ENCODE measurements around the gene DCTN3. TPM values are rescaled to one million over a fixed set of nuclear protein-coding genes. Genes with fewer than 3 reads are reported as not detected.

Gene DCTN3
- total RNA-seq, 1 donor from 2014 or later = 105 TPM

DNA sequence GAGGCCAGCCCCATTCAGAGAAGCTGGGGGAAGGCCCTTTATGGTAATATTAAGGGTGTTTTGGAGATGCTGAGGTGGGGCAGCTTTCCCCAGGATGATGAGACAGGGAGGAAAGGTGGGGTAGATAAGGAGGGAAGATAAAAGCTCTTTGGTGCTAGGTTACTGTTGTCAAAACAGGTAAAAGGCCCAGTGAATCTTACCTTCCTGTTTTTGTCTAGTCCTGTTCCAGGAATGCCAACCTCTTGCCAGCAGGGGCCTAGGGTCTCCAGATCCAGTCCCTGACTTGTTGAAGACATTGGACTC is 43.0 kb upstream of the DCTN3 start:
- TF ChIP-seq, protein P1, sequence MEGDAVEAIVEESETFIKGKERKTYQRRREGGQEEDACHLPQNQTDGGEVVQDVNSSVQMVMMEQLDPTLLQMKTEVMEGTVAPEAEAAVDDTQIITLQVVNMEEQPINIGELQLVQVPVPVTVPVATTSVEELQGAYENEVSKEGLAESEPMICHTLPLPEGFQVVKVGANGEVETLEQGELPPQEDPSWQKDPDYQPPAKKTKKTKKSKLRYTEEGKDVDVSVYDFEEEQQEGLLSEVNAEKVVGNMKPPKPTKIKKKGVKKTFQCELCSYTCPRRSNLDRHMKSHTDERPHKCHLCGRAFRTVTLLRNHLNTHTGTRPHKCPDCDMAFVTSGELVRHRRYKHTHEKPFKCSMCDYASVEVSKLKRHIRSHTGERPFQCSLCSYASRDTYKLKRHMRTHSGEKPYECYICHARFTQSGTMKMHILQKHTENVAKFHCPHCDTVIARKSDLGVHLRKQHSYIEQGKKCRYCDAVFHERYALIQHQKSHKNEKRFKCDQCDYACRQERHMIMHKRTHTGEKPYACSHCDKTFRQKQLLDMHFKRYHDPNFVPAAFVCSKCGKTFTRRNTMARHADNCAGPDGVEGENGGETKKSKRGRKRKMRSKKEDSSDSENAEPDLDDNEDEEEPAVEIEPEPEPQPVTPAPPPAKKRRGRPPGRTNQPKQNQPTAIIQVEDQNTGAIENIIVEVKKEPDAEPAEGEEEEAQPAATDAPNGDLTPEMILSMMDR (IDR thresholded peaks at IDR 0.05) = no peak
- no peaks in the 10 kb centered on the region for H3K9me3 Mint-ChIP-seq (ENCODE audit: unreplicated experiment)
- H3K27me3 Mint-ChIP-seq (ENCODE audit: unreplicated experiment) = no peaks in the 10 kb centered on the region
- DNase-seq (ENCODE audit: extremely low spot score, unreplicated experiment) = no peak
- H3K4me1 Mint-ChIP-seq (ENCODE audit: unreplicated experiment) = peaks cover 11% of the 10 kb centered on the region
- H3K4me3 Mint-ChIP-seq (ENCODE audit: unreplicated experiment) = no peak overlapping the region
- peaks cover 2% of the 10 kb centered on the region for H3K36me3 Mint-ChIP-seq (ENCODE audit: unreplicated experiment)
- no peak overlapping the region for H3K27ac Mint-ChIP-seq (ENCODE audit: unreplicated experiment)

DNA sequence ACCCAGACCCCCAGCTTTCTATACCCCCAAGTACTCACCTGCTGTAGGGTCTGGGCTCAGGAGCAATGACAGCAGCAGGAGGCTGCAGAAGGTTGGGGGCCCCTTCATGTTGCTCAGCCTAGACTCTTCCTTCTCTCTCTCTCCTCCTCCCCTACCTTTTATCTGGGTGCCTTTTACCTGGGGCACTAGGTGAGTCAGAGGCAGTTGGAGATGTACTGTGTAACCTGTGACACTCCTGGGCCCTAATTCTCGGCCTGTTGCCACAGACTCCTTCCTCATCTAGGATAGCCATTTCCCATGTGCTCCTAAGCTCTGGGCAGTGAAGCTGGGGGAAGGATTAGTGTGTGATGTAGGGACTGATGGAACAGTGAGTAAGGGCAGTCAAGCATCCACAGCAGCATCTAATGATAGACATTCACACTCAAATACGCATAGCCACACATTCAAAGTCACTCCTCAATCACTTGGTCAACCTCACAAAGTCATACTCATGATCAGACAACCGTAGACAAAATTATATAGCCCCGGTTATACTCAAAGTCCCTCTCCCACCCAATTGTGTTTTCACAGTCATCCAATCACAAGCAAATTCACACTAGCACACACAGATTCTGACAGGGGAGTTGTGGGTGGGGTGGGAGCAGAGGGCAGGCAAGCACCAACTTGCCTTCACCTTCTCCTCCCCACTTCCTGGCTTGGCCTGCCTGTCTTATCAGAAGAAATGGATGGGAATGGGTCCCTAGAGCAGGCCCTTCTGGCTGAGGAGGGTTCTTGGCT is 42.4 kb upstream of the DCTN3 start, which contains the start of gene CCL27:
CCL27 (minus strand) TSS at position 132 of the 777 bp plus-strand sequence; CDS start at position 108, 24 bp downstream.
- TF ChIP-seq, protein P1 (IDR thresholded peaks at IDR 0.05) = no peak
- no peaks in the 10 kb centered on the region for H3K9me3 Mint-ChIP-seq (ENCODE audit: unreplicated experiment)
- no peak within 1 kb of the TSS for H3K4me3 Mint-ChIP-seq (ENCODE audit: unreplicated experiment)
- peaks cover 2% of the 10 kb centered on the region for H3K36me3 Mint-ChIP-seq (ENCODE audit: unreplicated experiment)
- H3K27me3 Mint-ChIP-seq (ENCODE audit: unreplicated experiment) = no peaks in the 10 kb centered on the region
- no peak for DNase-seq (ENCODE audit: extremely low spot score, unreplicated experiment)
- H3K4me1 Mint-ChIP-seq (ENCODE audit: unreplicated experiment) = peaks cover 11% of the 10 kb centered on the region
- H3K27ac Mint-ChIP-seq (ENCODE audit: unreplicated experiment) = no peak within 1 kb of the TSS

DNA sequence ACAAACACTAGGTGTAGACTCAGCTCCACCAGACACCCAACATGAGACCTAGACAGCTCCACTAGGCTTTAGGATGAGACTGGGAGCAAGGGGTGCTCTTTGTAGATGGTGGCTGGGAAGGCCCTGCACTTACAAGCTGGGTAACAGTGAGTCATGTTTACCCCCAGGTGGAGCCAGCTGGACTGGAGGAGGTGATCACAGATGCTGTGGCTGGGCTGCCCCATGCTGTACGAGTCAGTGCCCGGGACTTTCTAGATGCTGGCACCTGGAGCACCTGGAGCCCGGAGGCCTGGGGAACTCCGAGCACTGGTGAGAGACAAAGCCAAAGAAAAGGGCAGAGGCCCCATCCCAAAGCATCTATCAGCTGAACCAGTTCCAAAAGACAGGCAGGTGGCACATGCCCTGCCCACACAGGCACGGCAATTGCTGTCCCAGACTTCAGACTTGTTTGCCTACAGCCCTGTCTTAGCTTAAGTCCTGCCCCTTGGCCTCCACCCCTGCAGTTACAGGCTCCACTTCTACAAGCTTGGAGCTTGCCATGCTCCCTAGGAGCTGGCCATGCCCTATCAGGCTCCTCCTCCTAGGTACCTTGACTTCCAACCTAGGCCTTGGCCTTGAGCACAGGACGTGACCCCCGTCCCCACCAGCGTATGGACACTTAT is 39.4 kb upstream of the DCTN3 start:
- Mint-ChIP-seq H3K9me3 (ENCODE audit: unreplicated experiment) (no peaks in the 10 kb centered on the region), H3K4me3 (ENCODE audit: unreplicated experiment) (no peak overlapping the region), H3K27me3 (ENCODE audit: unreplicated experiment) (no peaks in the 10 kb centered on the region), H3K36me3 (ENCODE audit: unreplicated experiment) (no peaks in the 10 kb centered on the region), H3K27ac (ENCODE audit: unreplicated experiment) (no peak overlapping the region), H3K4me1 (ENCODE audit: unreplicated experiment) (peaks cover 13% of the 10 kb centered on the region)
- TF ChIP-seq, protein P1 (IDR thresholded peaks at IDR 0.05) = no peak
- DNase-seq (ENCODE audit: extremely low spot score, unreplicated experiment) = no peak

DNA sequence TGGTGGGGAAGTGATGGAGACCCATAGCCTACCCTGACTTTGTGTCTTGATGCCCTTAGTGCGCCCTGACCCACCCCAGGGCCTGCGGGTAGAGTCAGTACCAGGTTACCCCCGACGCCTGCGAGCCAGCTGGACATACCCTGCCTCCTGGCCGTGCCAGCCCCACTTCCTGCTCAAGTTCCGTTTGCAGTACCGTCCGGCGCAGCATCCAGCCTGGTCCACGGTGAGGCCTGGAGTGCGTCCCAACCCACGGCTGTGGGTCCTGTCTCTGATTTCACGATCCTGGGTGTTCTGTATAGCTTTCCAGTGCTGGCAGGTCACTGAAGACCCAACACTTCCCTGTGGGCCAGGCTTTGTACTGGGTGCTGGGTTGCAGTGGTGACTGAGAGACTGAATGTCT is 38.2 kb upstream of the DCTN3 start:
- Mint-ChIP-seq H3K27me3 (ENCODE audit: unreplicated experiment) (no peaks in the 10 kb centered on the region), H3K4me1 (ENCODE audit: unreplicated experiment) (peaks cover 17% of the 10 kb centered on the region), H3K27ac (ENCODE audit: unreplicated experiment) (no peak overlapping the region), H3K4me3 (ENCODE audit: unreplicated experiment) (no peak overlapping the region), H3K9me3 (ENCODE audit: unreplicated experiment) (no peaks in the 10 kb centered on the region), H3K36me3 (ENCODE audit: unreplicated experiment) (no peaks in the 10 kb centered on the region)
- TF ChIP-seq, protein P1 (IDR thresholded peaks at IDR 0.05) = no peak
- no peak for DNase-seq (ENCODE audit: extremely low spot score, unreplicated experiment)

DNA sequence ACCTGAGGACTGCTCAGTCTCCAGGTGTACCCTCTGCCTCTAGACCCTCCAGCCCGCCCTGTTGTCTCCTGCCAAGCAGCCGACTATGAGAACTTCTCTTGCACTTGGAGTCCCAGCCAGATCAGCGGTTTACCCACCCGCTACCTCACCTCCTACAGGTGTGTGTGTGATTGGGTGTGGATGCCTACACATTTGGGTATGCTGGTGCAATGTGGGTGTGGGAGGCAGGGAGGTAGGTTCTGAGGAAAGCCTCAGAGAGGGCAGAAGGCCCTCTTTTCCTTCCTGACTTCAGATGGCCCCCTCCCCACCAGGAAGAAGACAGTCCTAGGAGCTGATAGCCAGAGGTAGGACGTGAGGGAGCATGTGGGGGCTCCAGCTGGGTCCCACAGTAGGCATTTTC is 36.7 kb upstream of the DCTN3 start:
- H3K36me3 Mint-ChIP-seq (ENCODE audit: unreplicated experiment) = no peaks in the 10 kb centered on the region
- TF ChIP-seq, protein P1 (IDR thresholded peaks at IDR 0.05) = no peak
- no peak overlapping the region for H3K27ac Mint-ChIP-seq (ENCODE audit: unreplicated experiment)
- peaks cover 32% of the 10 kb centered on the region for H3K4me1 Mint-ChIP-seq (ENCODE audit: unreplicated experiment)
- H3K27me3 Mint-ChIP-seq (ENCODE audit: unreplicated experiment) = no peaks in the 10 kb centered on the region
- no peak for DNase-seq (ENCODE audit: extremely low spot score, unreplicated experiment)
- H3K9me3 Mint-ChIP-seq (ENCODE audit: unreplicated experiment) = no peaks in the 10 kb centered on the region
- no peak overlapping the region for H3K4me3 Mint-ChIP-seq (ENCODE audit: unreplicated experiment)
